ENCODE measurements around the gene DDX41. TPM values are rescaled to one million over a fixed set of nuclear protein-coding genes. Genes with fewer than 3 reads are reported as not detected.

Gene DDX41
- total RNA-seq, 2 donors from 2014 or later, result 40.9 to 45.5 TPM

DNA sequence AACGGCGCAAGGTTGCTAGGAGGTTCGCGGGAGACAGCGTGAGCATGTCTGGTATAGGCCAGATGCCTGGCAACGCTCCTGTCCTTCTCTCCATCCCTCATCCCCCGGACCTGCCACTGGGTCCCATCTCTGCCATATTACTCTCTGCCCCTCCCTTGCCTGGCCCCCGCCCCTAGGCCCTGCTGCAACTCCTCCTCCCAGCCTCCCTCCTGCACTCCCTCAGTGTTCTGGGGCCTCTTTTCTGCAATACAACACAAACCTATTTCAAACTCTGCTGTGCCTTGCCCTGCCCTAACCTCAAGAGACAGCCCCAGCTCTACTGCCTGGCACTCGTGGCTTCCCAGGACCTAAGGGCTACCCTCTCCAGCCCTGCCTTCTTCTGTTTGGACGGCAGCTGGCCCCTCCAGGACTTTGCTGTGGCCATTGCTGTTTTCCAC, 34.4 kb downstream of the DDX41 start:
- Histone ChIP-seq H3K36me3 (peaks cover 27% of the 10 kb centered on the region), H3K27me3 (no peaks in the 10 kb centered on the region), H3K9me3 (no peaks in the 10 kb centered on the region), H3K4me3 (no peak overlapping the region), H3K4me1 (peaks cover 0 to 36% of the 10 kb centered on the region in 2 donors), H3K27ac (no peak overlapping the region)
- TF ChIP-seq, protein P1, sequence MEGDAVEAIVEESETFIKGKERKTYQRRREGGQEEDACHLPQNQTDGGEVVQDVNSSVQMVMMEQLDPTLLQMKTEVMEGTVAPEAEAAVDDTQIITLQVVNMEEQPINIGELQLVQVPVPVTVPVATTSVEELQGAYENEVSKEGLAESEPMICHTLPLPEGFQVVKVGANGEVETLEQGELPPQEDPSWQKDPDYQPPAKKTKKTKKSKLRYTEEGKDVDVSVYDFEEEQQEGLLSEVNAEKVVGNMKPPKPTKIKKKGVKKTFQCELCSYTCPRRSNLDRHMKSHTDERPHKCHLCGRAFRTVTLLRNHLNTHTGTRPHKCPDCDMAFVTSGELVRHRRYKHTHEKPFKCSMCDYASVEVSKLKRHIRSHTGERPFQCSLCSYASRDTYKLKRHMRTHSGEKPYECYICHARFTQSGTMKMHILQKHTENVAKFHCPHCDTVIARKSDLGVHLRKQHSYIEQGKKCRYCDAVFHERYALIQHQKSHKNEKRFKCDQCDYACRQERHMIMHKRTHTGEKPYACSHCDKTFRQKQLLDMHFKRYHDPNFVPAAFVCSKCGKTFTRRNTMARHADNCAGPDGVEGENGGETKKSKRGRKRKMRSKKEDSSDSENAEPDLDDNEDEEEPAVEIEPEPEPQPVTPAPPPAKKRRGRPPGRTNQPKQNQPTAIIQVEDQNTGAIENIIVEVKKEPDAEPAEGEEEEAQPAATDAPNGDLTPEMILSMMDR (IDR thresholded peaks at IDR 0.05), result no peak
- DNase-seq (ENCODE audit: low spot score), result no peak

DNA sequence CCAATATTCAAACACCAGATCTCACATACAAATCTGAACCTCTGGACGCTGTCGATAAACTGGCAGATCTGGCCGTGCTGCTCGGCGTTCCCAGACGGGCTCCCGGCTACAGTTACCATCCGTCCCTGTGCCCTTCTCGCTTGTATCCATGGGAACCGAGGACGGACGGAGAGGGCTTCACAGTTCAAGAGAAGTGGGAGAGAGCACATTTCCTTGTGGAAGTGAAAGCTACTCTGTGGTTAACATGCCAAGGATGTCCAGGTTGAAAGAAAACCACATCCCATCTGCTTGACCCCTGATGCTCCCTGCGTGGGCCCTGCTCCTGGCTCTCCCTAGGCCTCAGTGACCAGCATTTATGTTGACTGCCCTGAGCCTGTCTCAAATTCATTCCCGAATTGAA, 37.0 kb downstream of the DDX41 start:
- H3K27me3 ChIP-seq, result peaks cover 0 to 5% of the 10 kb centered on the region in 2 donors
- peak overlapping the region; percentile 67 to 71 for H3K27ac ChIP-seq
- H3K4me1 ChIP-seq, result peaks cover 0 to 37% of the 10 kb centered on the region in 2 donors
- peaks cover 9% of the 10 kb centered on the region for H3K36me3 ChIP-seq
- no peak overlapping the region for H3K4me3 ChIP-seq
- no peaks in the 10 kb centered on the region for H3K9me3 ChIP-seq
- TF ChIP-seq, protein P1 (IDR thresholded peaks at IDR 0.05), result no peak
- DNase-seq (ENCODE audit: low spot score), result no peak

DNA sequence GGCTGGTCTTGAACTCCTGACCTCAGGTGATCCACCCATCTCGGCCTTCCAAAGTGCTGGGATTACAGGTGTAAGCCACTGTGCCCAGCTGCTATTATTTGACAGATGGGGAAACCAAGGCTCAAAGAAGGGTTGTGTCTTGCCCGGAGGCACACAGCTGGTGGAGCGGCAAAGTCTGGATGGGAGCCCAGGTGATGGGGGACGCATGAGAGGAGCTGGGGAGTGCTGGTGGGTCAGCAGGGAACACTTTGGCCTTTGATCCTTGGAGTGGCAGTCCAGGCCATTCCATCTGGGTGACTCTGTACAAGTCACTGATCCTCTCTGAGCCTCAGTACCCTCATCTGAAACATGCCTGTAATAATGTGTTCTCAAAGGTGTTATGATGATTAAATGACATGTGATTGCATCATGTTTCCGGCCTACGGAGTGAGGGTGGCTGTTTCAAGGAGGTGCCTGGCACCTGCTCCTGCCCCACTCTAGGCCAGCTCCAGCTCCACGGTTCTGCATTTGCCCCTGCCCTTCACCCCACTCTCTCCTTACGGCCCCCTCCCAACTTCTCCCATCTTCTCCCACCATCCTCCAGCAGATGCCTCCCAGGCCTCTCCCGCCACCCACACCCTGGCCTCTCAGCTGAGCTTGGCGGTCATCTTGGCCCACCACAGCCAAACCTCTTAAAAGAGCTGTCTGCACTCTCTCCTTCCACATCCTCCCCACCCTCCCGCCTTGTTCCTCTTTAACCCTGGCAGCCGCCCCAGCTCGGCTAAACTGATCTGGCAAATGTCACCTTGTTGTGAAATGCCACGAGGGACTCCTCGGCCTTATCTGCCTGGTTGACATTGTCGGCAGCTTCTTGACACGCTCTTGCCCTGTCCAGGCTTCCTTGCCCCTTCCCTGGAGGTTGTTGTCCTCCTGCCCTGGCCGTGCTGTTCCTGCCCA, 37.8 kb downstream of the DDX41 start:
- peak overlapping the region; percentile 67 to 71 for H3K27ac ChIP-seq
- DNase-seq (ENCODE audit: low spot score), result peak; percentile 96
- peaks cover 0 to 45% of the 10 kb centered on the region in 2 donors for H3K4me1 ChIP-seq
- TF ChIP-seq, protein P1 (IDR thresholded peaks at IDR 0.05), result no peak
- no peaks in the 10 kb centered on the region for H3K9me3 ChIP-seq
- H3K27me3 ChIP-seq, result peaks cover 0 to 5% of the 10 kb centered on the region in 2 donors
- H3K4me3 ChIP-seq, result no peak overlapping the region
- H3K36me3 ChIP-seq, result peaks cover 8% of the 10 kb centered on the region

DNA sequence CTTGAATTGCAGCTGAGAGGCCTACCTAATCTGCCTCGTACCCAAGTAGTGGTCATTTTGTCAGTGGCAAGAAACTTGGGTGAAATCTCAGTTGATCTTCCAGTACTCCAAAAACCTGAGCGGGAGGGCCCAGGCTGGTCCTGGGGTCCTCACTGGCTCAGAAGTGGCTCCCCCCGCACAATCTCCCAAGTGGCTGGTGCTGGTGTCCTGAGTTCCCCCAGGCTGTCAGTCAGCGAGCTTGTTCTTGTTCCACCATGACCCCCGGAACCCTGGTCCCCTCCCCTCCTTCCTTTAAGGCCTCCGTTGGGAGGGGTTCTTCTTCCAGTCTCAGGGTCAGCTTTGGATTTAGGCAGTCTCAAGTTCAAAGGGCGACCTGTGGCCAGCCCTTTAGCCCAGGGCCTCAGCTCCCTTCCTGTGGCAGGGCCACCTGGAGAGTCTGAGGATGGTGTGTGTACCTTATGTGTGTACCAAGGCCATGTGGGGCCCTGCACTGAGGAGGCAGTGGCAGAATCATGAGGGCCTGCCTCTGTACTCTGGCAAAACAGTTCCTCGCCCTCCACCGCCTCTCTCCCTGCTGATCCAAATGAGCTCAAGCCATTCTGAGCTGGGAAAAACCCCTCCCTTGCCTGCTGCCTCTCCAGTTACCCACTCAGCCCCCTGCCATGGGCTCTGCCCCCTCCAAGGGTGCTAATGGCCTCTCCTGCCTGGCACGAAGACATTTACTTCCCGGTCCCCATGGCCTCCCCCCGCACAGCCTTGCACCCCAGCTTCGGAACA, 38.9 kb downstream of the DDX41 start:
- Histone ChIP-seq H3K27ac (peak overlapping the region in 1 of 2 donors; percentile 67), H3K36me3 (no peaks in the 10 kb centered on the region), H3K4me1 (peaks cover 0 to 49% of the 10 kb centered on the region in 2 donors), H3K27me3 (peaks cover 0 to 5% of the 10 kb centered on the region in 2 donors), H3K9me3 (no peaks in the 10 kb centered on the region), H3K4me3 (no peak overlapping the region)
- DNase-seq (ENCODE audit: low spot score), result no peak
- TF ChIP-seq, protein P1 (IDR thresholded peaks at IDR 0.05), result no peak

DNA sequence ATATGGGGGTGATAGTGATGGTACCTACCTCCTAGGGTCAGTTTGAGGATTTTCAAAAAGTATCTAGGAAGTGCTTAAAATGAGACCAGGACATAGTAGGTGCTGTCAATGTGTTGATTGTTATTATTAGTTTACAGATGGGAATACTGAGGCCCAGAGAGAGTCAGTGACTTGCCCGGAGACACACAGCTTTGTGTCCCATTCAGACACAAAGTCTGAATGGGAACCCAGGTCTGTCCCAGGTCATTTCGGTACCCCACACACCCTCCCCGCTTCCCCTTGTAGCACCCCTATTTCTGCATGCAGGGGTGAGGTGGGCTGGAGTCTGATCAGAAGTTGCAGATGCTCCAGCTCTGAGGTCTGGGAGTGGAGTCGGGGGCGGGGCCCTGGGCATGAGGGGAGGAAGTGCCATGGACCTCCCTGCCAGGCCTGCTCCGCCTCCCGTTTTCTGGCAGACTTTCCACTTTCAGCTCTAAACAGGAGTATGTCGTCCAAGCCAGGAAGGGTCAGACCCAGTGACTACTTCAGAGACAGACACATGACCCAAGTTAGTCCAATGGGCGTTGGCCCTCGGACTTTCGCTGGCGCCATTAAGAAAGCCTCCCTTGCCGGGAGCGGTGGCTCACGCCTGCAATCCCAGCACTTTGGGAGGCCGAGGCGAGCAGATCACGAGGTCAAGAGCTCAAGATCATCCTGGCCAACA, 40.1 kb downstream of the DDX41 start:
- H3K27me3 ChIP-seq, result peaks cover 0 to 5% of the 10 kb centered on the region in 2 donors
- peaks cover 0 to 61% of the 10 kb centered on the region in 2 donors for H3K4me1 ChIP-seq
- H3K9me3 ChIP-seq, result no peaks in the 10 kb centered on the region
- H3K27ac ChIP-seq, result peak overlapping the region in 1 of 2 donors; percentile 16
- no peaks in the 10 kb centered on the region for H3K36me3 ChIP-seq
- H3K4me3 ChIP-seq, result no peak overlapping the region
- peak; percentile 83 for DNase-seq (ENCODE audit: low spot score)
- TF ChIP-seq, protein P1 (IDR thresholded peaks at IDR 0.05), result no peak

All from right atrium auricular region (tissue), 2 donors.